Colon (tissue), 2 donors: Measurements from ENCODE around the gene KCNA3.
"Not testable (repeated sequence)": the region's sequence is repeated elsewhere in the genome, so short reads cannot be mapped to it uniquely, and the experiment has no call there.

Experiments
- FAIRE-seq: peaks from 2 replicates; lab custom pipeline; 2012; peaks lifted over from hg19 to GRCh38; lab: Jason Lieb, UNC
- donor health status: control.
- donor health status: control.

Gene KCNA3

GRCh38 chr1:110677526-110677925 lies 2.8 kb upstream of the KCNA3 start:
- no peak for FAIRE-seq

- FAIRE-seq: no peak
These were observed 2.2 kb upstream of the KCNA3 start for GRCh38 chr1:110676970-110677369.

DNA sequence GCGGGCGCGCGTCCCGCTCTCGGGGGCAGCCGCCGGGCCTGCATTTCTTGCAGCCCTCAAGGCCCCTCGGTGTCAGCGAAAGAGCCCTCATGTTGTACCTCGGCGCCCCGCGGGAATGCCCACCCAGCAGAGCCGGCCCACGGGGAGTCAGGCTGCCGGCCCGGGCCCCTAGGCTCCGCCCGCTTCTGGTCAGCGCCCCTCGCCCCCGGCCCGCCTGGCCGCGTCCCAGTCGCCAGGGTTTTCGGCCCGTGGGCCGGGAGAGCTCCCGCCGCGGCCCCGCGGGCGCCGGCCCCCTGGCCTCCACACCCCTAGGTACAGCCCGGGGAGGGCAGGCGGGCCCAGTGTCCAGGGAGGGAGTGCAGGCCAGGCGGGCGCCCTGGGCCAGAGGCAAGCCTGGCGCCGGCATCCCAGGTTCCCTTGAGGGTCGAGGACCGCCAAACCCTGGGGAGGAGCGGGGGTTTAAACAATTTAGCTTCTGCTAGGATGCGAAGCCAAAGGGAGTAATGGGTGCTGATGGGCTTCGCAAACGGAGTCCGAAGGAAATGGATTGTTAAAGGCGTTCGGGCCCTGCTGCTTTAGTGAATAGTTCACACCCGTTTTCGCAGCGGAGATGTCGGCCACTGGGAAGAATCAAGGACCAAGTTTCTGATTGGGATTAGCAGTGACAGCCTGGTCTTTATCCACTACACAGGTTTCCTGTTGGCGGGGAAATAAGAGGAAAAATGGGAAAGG lies 486 bp upstream of the KCNA3 start:
- FAIRE-seq: no peak

GRCh38 chr1:110673805-110674336 lies 869 bp downstream of the KCNA3 start:
- no peak for FAIRE-seq

GRCh38 chr1:110673197-110673701 lies 1.5 kb downstream of the KCNA3 start:
- FAIRE-seq: no peak

DNA sequence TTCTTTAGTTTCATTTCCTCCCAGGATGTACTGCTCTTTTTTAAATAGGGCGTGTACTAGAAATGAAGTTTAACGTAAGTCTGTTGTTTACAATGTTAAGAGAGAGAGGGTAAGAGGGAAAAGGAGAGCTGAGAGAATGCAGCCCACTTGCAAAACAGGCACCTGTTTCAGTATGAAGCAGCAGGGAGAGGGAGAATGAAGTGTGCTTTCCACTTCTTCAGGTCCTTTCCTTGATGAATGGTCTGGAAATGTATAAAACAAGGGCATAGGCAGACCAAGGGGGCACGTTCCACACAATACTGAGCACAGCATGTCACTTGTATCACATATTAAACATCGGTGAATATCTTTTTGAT lies 2.0 kb downstream of the KCNA3 start:
- no peak for FAIRE-seq

DNA sequence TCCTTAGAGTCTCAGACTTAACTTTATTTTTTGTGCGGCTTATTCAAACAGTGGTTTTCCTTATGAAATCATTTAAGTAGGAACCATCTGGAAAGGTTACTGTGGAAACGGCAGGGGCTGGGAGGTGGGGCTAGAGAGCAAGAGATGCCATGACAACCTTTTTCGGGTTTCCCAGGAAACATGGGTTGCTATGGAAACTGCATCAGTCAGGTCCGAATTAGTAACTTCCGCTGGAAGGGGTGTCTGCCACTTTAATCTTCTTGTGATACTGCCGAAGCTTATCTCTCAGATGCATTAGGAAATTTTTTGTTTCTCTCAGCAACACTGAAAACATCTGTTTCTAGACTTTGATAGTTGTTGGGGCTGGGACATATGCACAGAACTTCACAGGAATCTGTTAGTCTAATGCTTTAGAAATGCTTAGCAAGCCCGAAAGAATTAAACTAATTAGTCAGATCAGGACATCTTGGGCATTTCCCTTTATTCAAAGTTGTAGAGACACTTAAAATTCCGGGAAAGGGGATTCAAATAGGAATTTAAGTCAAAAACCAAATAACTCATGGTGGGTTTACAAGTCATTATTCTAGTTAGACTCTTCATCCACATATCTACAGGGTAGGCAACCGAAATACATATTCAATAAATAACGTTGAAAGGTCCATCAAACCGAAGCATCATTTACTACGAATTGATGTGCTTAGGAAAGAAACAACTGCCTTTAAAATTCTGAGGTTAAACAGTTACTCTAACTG lies 2.6 kb downstream of the KCNA3 start:
- no peak for FAIRE-seq

DNA sequence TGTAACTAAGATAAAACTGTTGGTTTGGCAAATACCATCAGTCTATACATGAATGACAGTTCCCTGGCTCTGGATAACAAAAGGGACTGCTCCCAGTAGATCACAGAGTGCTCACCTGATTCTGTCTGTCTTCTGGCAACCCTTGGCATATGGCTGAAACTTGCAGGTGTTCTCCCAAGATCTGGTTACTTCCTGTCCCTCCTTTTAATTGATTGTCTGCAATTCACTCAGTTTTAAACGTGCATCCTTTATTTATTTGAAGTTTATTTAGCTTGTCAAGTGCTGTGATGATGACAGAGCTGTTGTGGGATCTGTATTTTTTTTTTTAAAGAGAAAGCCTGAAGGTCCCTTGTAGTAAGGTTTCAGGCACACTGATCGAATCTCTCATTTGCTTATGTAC lies 3.4 kb downstream of the KCNA3 start:
- FAIRE-seq: no peak

DNA sequence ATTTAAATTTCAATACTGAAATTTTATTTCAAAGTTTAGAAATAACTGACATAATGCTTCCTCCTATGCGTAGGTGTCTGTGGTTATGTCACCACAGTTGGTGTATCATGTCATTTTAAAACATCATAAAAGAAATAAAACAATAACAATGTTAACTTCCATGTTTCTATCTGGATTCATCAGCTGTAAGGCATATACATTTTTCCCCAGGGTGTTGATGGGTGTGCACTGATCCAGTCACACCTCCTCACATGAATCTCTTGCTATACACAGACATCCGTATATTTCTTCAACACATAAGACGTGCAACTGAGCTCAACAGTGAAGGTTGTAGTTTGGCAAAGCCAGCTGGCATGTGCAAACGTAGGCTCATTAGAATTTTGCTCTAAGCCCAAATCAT lies 6.2 kb downstream of the KCNA3 start:
- no peak for FAIRE-seq

DNA sequence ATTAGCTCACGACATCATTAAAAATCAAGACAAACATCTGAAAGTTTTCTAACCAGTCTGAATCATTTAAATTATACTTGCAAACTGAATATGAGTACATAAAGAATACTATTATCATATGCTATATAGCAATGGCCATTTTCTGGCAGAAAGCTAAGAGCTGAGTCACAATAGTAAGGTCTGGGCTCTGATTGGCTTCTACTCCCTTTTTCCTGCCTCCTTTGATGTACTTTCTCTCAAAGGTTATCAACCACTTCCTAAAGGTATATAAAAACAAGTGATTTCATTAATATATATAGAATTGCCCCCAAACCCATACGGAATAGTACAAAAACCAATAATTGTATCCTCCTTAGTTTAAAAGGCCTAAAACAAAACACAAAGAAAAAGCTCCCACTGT lies 7.0 kb downstream of the KCNA3 start:
- FAIRE-seq: no peak

- FAIRE-seq: no peak
These were observed 11.5 kb downstream of the KCNA3 start for GRCh38 chr1:110663241-110663640.

- not testable (repeated sequence) for FAIRE-seq
These were observed 15.2 kb downstream of the KCNA3 start for GRCh38 chr1:110659559-110659958.

GRCh38 chr1:110657351-110657750 lies 17.4 kb downstream of the KCNA3 start:
- no peak for FAIRE-seq

- FAIRE-seq: no peak
These were observed 24.1 kb downstream of the KCNA3 start for GRCh38 chr1:110650609-110651008.

DNA sequence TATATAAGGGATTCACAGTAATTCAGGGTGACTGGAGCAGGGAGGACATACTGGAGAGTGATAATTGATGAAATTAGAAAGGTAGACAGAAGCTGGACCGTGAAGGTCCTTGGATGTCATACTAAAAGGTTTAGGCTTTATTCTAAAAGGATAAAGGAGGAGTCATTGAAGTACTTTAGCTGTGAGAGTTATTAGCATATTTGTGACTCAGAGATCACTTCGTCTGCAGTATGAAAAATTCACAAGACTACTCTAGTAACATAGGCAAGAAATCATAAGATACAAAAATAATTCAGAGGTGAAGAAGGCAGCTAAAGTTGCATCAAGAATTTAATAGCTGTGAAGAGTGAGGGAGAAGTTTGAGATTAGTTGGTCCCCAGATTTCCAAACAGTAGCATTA lies 26.3 kb downstream of the KCNA3 start:
- no peak for FAIRE-seq

- no peak for FAIRE-seq
These were observed 27.4 kb downstream of the KCNA3 start for GRCh38 chr1:110647254-110647891.

- no peak for FAIRE-seq
These were observed 28.7 kb downstream of the KCNA3 start for GRCh38 chr1:110645821-110646735.

GRCh38 chr1:110645211-110645610 lies 29.5 kb downstream of the KCNA3 start:
- no peak for FAIRE-seq

DNA sequence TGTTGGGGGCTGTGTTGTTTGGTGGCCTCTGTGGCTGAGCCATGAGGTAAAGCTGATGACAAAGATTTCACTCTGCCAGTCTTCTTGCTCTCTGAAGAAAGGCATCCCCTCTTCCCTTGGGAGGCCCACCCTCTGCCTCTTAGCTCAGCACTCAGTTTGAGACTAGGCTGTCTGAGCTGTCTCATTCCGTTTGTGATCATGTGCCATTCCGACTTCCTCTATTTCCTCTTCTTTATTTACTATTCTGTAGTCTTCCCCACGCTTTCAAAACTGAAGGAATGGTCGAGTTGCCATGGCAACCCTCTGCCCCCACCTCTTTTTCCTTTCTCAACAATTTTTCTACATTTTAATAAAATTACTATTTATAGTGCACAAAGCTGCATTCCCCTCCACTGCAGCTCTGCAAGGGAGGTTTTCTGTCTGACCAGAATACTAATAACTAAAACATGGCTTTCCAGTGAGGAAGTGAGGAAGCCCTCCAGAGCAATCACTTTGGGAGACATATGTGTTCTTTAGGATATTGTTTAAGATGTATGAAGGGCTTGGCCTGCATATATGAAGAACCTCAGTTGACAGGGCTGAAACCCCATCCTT lies 30.8 kb downstream of the KCNA3 start:
- no peak for FAIRE-seq

- FAIRE-seq: no peak
These were observed 34.9 kb downstream of the KCNA3 start for GRCh38 chr1:110639724-110640386.

- FAIRE-seq: no peak
These were observed 36.2 kb downstream of the KCNA3 start for GRCh38 chr1:110638556-110638955.
